Choroid plexus epithelial cell (primary cell): ENCODE data around the gene PIGM.

ENCODE experiments used
- DNase-seq: peaks from one replicate; pipeline ENCODE4 v3.0.0-alpha.2; 2010; ENCODE audit warnings: low read depth
- H3K4me3 ChIP-seq: 2 replicates; pipeline ENCODE4 v1.5.1; 2011; ENCODE audit warnings: low read depth, mild to moderate bottlenecking, control low read depth, low read length, moderate library complexity
- TF ChIP-seq, protein P1 (sequence below): conservative IDR thresholded peaks from 2 replicates; pipeline ENCODE4 v1.5.1; 2011; ENCODE audit warnings: low read depth, mild to moderate bottlenecking, control low read depth, inconsistent platforms, low read length, moderate library complexity

The PIGM gene

DNA sequence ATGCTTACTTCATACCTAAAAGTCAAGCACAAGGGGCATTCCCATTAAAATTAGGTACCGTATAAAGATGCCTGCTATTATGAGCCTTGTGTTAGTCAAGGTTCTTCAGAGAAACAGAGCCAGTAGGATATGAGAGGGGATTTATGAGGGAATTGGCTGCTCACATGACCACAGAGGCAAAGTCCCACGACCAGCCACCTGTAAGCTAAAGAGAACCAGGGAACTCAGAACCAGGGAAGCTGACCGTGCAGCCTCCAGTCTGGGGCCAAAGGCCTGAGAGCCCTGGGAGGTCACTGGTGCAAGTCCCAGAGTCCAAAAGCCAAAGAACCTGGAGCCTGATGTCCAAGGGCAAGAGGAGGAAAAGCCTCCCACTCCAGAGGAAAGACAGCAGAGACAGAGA is 20.0 kb downstream of the PIGM start:
- DNase-seq, result no peak
- H3K4me3 ChIP-seq, result no peak overlapping the region
- TF ChIP-seq, protein P1, sequence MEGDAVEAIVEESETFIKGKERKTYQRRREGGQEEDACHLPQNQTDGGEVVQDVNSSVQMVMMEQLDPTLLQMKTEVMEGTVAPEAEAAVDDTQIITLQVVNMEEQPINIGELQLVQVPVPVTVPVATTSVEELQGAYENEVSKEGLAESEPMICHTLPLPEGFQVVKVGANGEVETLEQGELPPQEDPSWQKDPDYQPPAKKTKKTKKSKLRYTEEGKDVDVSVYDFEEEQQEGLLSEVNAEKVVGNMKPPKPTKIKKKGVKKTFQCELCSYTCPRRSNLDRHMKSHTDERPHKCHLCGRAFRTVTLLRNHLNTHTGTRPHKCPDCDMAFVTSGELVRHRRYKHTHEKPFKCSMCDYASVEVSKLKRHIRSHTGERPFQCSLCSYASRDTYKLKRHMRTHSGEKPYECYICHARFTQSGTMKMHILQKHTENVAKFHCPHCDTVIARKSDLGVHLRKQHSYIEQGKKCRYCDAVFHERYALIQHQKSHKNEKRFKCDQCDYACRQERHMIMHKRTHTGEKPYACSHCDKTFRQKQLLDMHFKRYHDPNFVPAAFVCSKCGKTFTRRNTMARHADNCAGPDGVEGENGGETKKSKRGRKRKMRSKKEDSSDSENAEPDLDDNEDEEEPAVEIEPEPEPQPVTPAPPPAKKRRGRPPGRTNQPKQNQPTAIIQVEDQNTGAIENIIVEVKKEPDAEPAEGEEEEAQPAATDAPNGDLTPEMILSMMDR, result no peak

DNA sequence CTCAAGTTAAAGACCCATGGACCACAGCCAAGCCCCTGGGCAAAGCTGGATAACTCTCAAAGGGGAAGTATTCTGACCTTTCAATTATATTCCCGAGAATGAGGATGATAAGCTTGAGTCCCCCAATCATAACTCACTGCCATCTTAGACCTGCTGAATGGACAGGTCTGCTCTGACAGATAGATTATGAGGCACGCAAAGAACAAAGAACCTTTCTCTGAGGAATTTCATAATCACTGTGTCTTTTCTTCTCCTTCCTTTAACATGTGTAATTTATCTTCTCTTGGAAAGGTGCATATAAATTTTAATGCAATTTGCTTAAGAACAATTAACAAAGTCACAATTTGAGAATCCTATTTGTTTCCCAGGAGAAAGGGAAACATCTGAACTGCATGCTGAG is 22.0 kb downstream of the PIGM start:
- DNase-seq, result no peak
- no peak overlapping the region for H3K4me3 ChIP-seq
- TF ChIP-seq, protein P1, result no peak

DNA sequence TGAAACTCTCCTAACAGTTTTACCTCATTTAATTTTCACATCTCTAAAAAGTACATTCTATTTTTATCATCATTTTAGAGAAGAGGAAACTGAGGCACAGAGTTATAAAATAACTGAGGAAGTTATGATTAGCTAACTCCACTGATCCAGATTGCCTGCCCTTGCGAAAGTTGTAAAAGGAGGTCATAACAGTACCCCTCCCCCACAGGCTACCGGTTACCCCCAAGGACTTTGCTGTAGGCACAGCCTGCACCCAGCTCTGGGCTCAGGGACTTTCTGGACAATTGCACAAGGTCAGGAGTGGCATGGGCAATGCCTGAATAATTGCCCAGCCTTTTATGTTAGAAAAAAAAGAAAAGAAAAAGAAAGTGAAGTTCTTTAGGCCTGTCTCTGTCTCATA is 22.7 kb downstream of the PIGM start:
- DNase-seq, result no peak
- TF ChIP-seq, protein P1, result no peak
- no peak overlapping the region for H3K4me3 ChIP-seq

DNA sequence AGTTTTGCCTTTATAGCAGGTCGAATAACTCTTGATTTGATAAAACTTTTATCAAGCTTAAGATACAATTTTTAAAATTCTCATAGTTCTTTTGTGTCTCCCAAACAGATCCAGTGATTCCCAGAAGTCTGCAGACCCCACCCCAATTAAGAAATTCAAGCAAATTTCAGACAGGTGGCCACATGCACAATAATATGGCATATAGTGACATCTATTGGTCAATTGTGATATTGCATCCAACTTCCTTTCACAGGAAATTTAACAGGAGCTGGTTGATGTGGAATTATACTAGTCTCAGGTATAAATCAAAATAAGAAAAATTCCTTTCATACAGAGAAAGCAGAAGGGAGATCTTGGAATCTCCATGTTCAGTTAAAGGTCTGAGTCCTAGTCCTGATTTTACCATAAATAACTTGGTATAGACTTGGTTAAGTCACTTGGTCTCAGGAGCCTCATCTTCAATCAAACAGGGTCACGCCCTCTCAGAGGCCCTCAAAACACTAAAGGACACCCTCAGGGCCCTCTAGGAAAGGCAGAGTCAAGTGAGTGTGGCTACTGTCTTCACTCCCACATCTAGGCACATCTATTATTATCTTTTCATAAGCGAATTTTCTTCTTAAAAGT is 24.1 kb downstream of the PIGM start:
- peak; percentile 52 for DNase-seq
- TF ChIP-seq, protein P1, result peak; percentile 64
- H3K4me3 ChIP-seq, result no peak overlapping the region

DNA sequence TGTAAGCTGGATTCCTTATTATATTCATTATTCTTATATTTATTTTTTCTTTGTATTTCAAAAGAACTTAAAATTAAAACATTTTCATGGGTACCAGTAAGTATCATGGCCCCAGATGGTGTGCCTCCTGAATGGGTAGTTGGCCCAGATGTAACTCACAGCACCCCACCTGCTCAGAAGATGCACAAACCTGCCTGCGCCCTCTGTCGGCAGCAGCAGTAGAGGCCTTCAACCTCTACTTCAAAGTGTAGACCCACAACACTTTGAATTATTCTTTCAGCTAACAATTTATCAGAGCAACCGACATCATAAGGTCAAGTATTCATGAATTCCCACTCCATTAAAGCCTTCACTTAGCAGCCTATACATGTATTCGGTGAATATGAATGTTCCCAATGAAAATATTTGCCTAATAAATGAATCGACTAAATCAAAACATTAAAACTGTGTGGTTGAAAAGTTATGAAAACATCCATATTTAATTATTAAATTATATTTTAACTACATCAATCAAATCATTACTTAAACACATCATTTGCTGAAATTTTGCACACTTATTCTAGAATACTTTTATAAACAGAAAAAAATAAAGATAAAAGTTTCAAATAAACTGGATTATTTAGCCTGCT is 25.4 kb downstream of the PIGM start:
- no peak overlapping the region for H3K4me3 ChIP-seq
- TF ChIP-seq, protein P1, result peak; percentile 100
- DNase-seq, result peak; percentile 78

DNA sequence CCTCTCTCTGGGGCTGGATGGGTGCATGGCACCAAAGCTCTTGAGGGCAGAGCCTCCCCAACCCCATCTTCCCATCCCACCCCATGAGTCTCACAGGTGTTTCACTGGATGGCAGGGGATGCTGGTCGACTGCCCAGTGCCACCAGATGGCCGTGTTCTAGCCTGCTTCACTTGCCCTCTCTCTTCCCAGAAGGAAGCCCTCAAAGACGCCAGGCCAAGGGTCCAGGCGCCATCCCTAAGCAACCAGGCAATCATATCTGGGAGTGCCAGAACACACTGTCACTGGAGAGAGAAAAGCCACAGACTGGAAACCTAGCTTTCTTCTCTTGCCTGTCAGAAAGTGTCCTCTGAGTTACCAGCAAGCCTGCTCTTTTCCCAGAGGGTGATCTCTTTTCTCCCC is 26.7 kb downstream of the PIGM start:
- H3K4me3 ChIP-seq, result no peak overlapping the region
- DNase-seq, result no peak
- TF ChIP-seq, protein P1, result no peak

DNA sequence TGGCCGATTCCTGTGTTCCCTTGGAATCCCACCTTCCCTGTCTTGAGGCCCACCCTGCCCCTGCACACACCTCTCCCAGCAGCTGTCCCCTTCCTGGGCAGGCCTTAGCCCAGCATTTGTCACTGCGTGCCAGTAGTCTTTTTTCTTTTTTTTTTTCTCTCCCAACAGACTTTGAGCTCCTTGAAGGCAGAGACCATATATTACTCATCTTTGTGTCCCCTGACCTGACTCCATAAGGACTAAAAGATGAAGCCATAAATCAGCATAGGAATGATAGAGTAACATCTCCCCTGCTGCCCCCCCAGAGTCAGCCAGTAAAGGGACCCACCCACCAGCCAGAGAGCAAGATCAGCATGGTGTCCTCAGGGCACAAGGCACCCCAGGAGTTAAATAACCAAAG is 27.4 kb downstream of the PIGM start:
- TF ChIP-seq, protein P1, result no peak
- DNase-seq, result no peak
- no peak overlapping the region for H3K4me3 ChIP-seq
